Activated naive CD8-positive, alpha-beta T cell treated with anti-CD3 and anti-CD28 coated beads, Interleukin-2, amount 50 U/mL, for 16 hours (primary cell): ENCODE data around the gene STAB2.

Source experiments
- DNase-seq: peaks from one replicate; pipeline ENCODE4 v3.0.0-alpha.2; 2020; ENCODE audit warnings: low read depth, low spot score

STAB2 gene

GRCh38 chr12:103748002-103748401, 160.9 kb downstream of the STAB2 start:
- no peak for DNase-seq

GRCh38 chr12:103748875-103749274, 161.8 kb downstream of the STAB2 start:
- DNase-seq, result no peak

- DNase-seq, result no peak
Measured at GRCh38 chr12:103751171-103751570, 164.1 kb downstream of the STAB2 start.

DNA sequence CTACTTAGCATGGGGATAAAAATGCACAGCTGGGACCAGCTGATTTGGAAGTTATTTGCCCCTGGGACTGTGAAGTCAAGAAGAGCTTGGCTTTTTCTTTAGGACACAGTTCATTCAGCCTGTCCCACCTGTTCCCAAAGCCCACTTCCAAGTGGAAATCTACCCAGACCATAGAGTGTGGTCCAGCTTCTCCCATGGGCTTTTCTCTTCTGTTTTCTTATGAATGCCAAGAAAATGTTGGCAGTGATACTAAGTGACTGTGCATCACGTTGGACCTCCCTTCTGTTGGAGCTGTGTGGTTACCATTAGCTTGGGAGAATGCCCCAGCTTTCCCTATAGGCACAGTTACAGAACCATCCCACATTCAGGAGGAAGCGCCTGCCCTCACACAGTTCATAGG, 164.5 kb downstream of the STAB2 start:
- DNase-seq, result no peak

DNA sequence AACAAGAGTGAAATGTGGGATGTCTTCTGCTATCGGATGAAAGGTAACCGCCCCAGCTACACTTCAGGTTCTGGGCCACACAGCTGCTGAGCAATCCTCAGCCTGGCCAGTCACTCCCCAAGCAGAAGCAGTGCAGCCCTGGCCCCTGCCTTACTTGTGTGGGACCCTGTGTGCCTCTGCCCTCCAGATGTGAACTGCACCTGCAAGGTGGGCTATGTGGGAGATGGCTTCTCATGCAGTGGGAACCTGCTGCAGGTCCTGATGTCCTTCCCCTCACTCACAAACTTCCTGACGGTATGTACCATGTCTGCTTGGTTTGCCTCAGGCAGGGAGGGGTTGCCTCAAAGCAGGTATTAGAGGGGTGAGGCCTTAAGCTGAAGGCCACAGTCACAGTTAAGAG, 168.4 kb downstream of the STAB2 start:
- DNase-seq, result no peak

DNA sequence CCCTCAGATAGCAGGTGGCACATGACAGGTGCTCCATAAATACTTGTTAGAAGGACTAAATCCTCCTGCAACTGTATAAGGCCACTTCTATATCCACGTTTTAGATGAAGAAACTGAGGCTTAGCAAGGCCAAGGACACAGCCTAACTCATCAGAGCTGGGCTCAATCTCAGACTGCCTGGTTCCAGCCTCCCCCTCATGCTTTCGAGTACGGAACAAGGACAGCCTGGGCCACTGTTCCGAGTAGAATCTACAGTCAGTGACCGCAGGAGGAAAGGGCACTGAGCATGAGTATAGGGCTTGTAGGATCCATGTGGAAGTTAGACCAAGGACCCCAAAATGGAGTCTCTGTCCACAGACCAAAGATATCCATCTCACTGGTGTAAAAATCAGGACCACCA, 169.4 kb downstream of the STAB2 start:
- no peak for DNase-seq

DNA sequence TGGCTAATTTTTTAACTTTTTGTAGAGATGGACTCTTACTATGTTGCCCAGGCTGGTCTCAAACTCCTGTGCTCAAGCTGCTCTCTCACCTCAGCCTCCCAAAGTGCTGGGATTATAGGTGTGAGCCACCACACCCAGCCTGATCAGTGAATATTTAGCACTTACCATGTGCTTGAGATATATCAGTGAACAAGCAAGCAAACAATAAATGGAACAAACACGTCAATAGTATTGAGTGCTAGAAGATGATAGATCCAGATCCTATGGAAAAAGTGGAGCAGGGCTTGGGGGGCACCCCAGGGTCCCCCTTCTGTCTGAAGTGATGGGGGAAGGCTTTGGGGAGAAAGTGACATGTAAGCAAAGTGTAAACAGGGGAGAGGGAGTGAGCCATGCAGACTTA, 170.2 kb downstream of the STAB2 start:
- no peak for DNase-seq

DNA sequence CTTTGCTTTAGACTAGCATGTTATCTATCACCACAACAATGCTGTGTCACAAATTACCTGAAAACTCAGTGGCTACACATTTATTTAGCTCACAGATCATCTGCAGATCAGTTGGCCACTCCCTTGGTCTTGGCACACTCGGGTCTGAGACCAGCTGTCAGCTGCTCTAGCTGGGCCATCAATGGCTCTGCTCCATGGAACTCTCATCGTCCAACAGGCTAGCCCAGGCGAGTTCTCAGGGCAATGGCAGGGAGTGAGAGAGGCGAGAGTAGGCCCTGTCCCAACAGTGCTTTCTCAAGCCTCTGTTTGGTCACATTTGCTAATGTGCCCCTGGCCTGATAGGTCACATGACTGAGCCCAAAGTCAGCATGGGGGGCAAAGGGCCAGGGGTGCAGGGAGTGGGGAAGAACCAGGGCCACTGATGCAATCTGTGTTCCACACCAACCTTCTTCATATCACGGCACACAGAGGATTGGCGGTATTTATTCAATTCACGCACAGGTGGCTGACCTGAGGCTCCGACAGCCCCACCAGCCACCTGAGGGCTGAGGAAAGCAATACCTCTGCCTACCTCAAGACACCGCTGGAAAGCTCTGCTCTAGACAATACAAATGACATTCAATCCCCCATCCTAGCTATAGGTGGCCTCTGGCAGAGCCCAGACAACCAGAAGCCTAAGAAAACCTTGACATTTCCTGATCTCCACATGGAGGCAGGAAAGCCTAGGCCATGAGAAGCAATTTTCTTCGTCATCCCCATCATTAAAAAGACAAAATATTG, 171.4 kb downstream of the STAB2 start:
- DNase-seq, result no peak

DNA sequence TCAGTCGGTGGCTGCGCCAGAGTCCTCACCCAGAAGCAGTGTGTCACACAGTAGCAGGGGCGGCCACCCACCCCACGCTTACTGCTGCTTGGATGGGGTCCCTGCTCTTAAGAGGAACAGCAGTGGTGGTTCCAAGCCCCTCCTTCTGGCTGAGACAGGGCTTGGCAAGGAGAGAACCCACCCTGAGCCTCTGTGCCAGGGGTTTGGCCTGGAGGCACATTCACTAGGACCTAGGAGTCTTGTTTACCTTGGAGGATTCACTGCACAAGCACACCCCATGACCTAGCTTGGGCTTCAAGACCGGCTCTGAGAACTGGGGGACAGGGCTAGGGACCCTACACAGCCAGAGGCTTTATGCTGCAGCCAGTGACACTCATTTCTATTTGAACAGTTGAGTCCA, 175.4 kb downstream of the STAB2 start:
- no peak for DNase-seq

DNA sequence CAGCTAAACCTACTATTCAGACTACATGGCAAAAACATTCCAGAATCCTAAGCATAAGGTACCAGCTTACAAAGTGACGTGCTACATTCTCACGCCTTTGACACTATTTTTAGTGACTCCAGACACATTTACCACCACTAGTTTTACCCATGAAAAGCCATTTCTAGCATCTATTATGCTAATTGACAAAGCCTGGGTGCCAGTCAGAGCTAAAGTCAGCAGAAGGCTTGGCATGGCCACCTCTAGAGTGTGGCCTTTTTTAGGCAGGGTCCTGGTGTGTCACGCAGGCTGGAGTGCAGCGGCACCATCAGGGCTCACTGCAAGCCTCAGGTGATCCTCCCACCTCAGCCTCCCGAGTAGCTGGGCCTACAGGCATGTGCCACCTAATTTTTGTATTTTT, 178.2 kb downstream of the STAB2 start:
- no peak for DNase-seq

- DNase-seq, result no peak
Measured at GRCh38 chr12:103766028-103766427, 179.0 kb downstream of the STAB2 start.

- DNase-seq, result no peak
Measured at GRCh38 chr12:103768467-103769123, 181.5 kb downstream of the STAB2 start.

- DNase-seq, result no peak
Measured at GRCh38 chr12:103769240-103769945, 182.3 kb downstream of the STAB2 start.

- DNase-seq, result no peak
Measured at GRCh38 chr12:103771466-103771865, 184.4 kb downstream of the STAB2 start.

DNA sequence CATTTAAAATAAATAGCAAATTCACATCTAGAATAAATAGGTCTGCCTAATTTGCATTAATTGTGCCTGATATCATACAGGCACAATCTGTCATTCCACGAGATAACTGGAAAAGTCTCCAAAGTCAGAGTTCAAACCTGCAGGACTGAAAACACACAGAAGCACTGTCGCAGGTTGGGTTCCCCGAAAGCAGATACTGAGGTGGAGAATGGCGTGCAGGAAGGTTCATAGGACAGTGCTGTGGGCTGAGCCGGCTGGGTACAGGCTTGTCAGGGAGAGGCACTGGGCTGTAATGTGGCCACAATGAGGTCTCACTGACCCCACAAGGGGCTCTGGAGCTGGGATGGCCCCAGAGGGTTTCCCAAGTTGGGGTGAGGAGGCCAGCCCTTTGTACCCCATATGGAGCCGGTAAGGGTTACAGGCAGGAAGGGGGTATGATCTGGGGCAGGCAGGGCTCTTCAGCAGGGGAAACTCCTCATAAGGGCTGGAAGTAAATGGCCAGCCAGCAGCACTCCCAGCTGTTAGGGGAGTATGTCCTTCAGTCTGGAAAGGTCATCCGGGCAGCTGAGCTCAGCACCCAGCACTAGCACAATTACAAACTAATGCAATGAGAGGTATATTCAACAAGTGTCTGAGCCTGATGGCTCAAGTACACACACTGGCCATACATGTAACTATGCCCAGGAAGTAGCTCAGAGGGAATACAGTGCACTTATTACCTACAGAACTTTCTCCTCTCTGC, 185.5 kb downstream of the STAB2 start:
- DNase-seq, result no peak

GRCh38 chr12:103773109-103773910, 186.2 kb downstream of the STAB2 start:
- DNase-seq, result no peak

DNA sequence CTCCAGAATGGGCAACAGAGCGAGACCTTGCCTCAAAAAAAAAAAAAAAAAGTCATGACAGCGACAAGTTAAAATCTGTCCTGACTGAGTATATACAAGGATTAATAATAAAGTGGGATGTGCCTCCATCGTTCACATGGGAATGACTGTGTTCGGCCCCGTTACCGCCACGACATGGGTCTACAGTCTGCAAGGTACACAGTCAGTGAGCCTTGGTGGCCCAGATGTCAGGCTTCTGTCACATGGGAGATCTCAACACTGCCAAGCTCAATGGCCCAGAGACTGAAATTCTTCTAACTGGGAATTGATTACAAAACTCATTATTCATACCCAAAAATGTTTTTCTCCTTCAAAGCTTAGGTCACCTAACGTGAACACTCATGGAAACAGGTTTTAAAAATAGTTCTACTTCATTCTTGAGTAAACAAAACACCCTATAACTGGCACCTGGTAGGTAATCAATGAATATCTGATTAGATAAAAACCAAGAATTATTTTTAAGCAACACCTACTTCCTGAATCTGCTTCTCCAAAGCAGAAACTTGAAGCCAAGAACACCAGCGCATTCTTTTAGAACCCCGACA, 188.0 kb downstream of the STAB2 start:
- DNase-seq, result no peak

- DNase-seq, result no peak
Measured at GRCh38 chr12:103778781-103779180, 191.7 kb downstream of the STAB2 start.

- no peak for DNase-seq
Measured at GRCh38 chr12:103779410-103780092, 192.5 kb downstream of the STAB2 start.

- no peak for DNase-seq
Measured at GRCh38 chr12:103780093-103780440, 193.0 kb downstream of the STAB2 start.
